Tibial nerve (tissue), 3 donors: ENCODE data around the gene CACYBP.

Source experiments
- CTCF ChIP-seq, 5 experiments: fragments of 200-600 bp in 3 of 5; fragments of 450-650 bp in 2 of 5; sonication (generic) in 3 of 5; IDR thresholded peaks; one replicate each; pipeline ENCODE4 v1.5.1; 2016 to 2019; ENCODE audit warnings: antibody characterized with exemption in 5 of 5, mild to moderate bottlenecking in 3 of 5, moderate library complexity in 2 of 5
- POLR2A ChIP-seq, 2 donors: fragments of 450-650 bp; IDR thresholded peaks; one replicate each; pipeline ENCODE4 v1.6.1; 2017; ENCODE audit warnings: antibody characterized with exemption in 2 of 2, mild to moderate bottlenecking in 2 of 2, moderate library complexity in 2 of 2

- TF ChIP-seq POLR2A (IDR thresholded peaks at IDR 0.05) (no peak), CTCF (IDR thresholded peaks at IDR 0.05) (no peak)
Measured at GRCh38 chr1:175005085-175005783, 5.5 kb downstream of the CACYBP start.
